CD14-positive monocyte (primary cell): ENCODE data around the gene PSPC1. TPM values are rescaled to one million over a fixed set of nuclear protein-coding genes. Genes with fewer than 3 reads are reported as not detected.

Experiments
- DNase-seq, 3 donors: peaks; one replicate each; pipeline ENCODE4 v3.0.0-alpha.2; 2011 to 2022
- H2AFZ ChIP-seq: 2 replicates; pipeline ENCODE4 v1.6.0; 2012; ENCODE audit warnings: mild to moderate bottlenecking, low read depth, low read length, inconsistent platforms; ENCODE audit not compliant: insufficient read depth, poor library complexity, severe bottlenecking
- H3K27ac ChIP-seq, 2 donors: 1 replicate in 1 of 2; 2 replicates in 1 of 2; pipeline ENCODE4 v1.5.1; 2012 to 2013; ENCODE audit warnings: low read length in 2 of 2, control low read depth in 1 of 2, inconsistent platforms in 1 of 2, low read depth in 1 of 2, mild to moderate bottlenecking in 1 of 2
- H3K27me3 ChIP-seq, 2 donors: one replicate each; pipeline versions ENCODE4 v1.6.0 to v1.6.1; 2011 to 2013; ENCODE audit warnings: low read length in 2 of 2; ENCODE audit not compliant: control insufficient read depth in 2 of 2, insufficient read depth in 2 of 2
- H3K36me3 ChIP-seq, 2 donors: replicated peaks in 1 of 2; 1 replicate in 1 of 2; 2 replicates in 1 of 2; pipeline versions ENCODE4 v1.5.1 to v1.6.1; 2012 to 2013; ENCODE audit warnings: low read length in 2 of 2, control low read depth in 1 of 2, inconsistent platforms in 1 of 2, mild to moderate bottlenecking in 1 of 2; ENCODE audit not compliant: insufficient read depth in 2 of 2, control insufficient read depth in 1 of 2
- H3K4me1 ChIP-seq, 2 donors: 1 replicate in 1 of 2; 2 replicates in 1 of 2; pipeline versions ENCODE4 v1.5.1 to v1.6.1; 2012 to 2013; ENCODE audit warnings: low read length in 2 of 2, control low read depth in 1 of 2, inconsistent platforms in 1 of 2, mild to moderate bottlenecking in 1 of 2, moderate library complexity in 1 of 2; ENCODE audit not compliant: insufficient read depth in 2 of 2, control insufficient read depth in 1 of 2
- H3K4me2 ChIP-seq: replicated peaks from 2 replicates; pipeline ENCODE3; 2012; ENCODE audit warnings: low read length, moderate library complexity, mild to moderate bottlenecking; ENCODE audit not compliant: poor library complexity, severe bottlenecking; ENCODE audit errors: extremely low read depth
- H3K4me3 ChIP-seq, 3 experiments: fragments of 200-600 bp in 1 of 3; sonication (generic) in 1 of 3; replicated peaks in 1 of 3; 1 replicate in 2 of 3; 2 replicates in 1 of 3; pipeline ENCODE4 v1.5.1; 2011 to 2013; ENCODE audit warnings: low read length in 3 of 3, mild to moderate bottlenecking in 3 of 3, control low read depth in 2 of 3, low read depth in 2 of 3, inconsistent platforms in 1 of 3, moderate library complexity in 1 of 3
- H3K79me2 ChIP-seq: 2 replicates; pipeline ENCODE4 v1.6.0; 2012; ENCODE audit warnings: mild to moderate bottlenecking, control low read depth, inconsistent platforms, low read length, moderate library complexity; ENCODE audit not compliant: insufficient read depth
- H3K9ac ChIP-seq: 2 replicates; pipeline ENCODE4 v1.6.0; 2017; ENCODE audit warnings: low read length, mild to moderate bottlenecking; ENCODE audit not compliant: insufficient read depth, poor library complexity, severe bottlenecking
- H3K9me3 ChIP-seq, 2 donors: replicated peaks in 1 of 2; 1 replicate in 1 of 2; 2 replicates in 1 of 2; pipeline versions ENCODE4 v1.5.1 to v1.6.1; 2012 to 2013; ENCODE audit warnings: low read length in 2 of 2, control low read depth in 1 of 2; ENCODE audit not compliant: control insufficient read depth in 1 of 2, insufficient read depth in 1 of 2
- H4K20me1 ChIP-seq: 2 replicates; pipeline ENCODE4 v1.6.0; 2012; ENCODE audit warnings: mild to moderate bottlenecking, low read length, control low read depth, moderate library complexity; ENCODE audit not compliant: insufficient read depth
- H3K27ac Mint-ChIP-seq, 7 donors: one replicate each; pipeline ENCODE4 v1.8.0; 2020; ENCODE audit warnings: mild to moderate bottlenecking in 7 of 7, mixed read lengths in 7 of 7, moderate library complexity in 6 of 7, inconsistent platforms in 2 of 7
- H3K27me3 Mint-ChIP-seq, 3 donors: one replicate each; pipeline ENCODE4 v1.8.0; 2021 to 2022; ENCODE audit warnings: low read depth in 3 of 3, mild to moderate bottlenecking in 3 of 3, mixed read lengths in 3 of 3, moderate library complexity in 3 of 3, inconsistent platforms in 1 of 3
- H3K36me3 Mint-ChIP-seq, 2 donors: one replicate each; pipeline ENCODE4 v1.8.0; 2020; ENCODE audit warnings: mixed read lengths in 2 of 2, inconsistent platforms in 1 of 2, mild to moderate bottlenecking in 1 of 2
- H3K4me1 Mint-ChIP-seq: one replicate; pipeline ENCODE4 v1.8.0; 2020; ENCODE audit warnings: mild to moderate bottlenecking, mixed read lengths
- H3K4me3 Mint-ChIP-seq, 2 donors: one replicate each; pipeline ENCODE4 v1.8.0; 2020; ENCODE audit warnings: mild to moderate bottlenecking in 2 of 2, mixed read lengths in 2 of 2, moderate library complexity in 1 of 2
- H3K9me3 Mint-ChIP-seq, 7 donors: one replicate each; pipeline ENCODE4 v1.8.0; 2020 to 2022; ENCODE audit warnings: mixed read lengths in 7 of 7, mild to moderate bottlenecking in 6 of 7, moderate library complexity in 6 of 7, inconsistent platforms in 2 of 7
- CTCF ChIP-seq: fragments of 200-600 bp; IDR thresholded peaks from one replicate; pipeline ENCODE4 v1.8.0; 2022; ENCODE audit warnings: antibody characterized with exemption, mild to moderate bottlenecking
- WGBS: methylation state at CpG from one replicate; pipeline ENCODE4 v1.1.5; 2013; ENCODE audit warnings: missing lambda C conversion rate; ENCODE audit not compliant: insufficient coverage; 5-methylcytosine and 5-hydroxymethylcytosine counted together
- intact Hi-C, 2 donors: fragments of 100-400 bp; cut with micrococcal nuclease; formaldehyde crosslinking; loops; one replicate each; pipeline versions ENCODE4 v1.15.0 to v1.15.1; 2023
- polyA plus RNA-seq, 3 donors: library from polyadenylated mRNA; depleted of rRNA in 1 of 3; unstranded in 2 of 3; stranded (reverse) in 1 of 3; fragments of 300-500 nt in 2 of 3; fragments of >200 nt in 1 of 3; fragmentation: Illumina TruSeq in 2 of 3; gene quantifications; 1 replicate in 2 of 3; 2 replicates in 1 of 3; pipeline ENCODE4 v1.2.3, GENCODE V29; 2012 to 2021

Gene PSPC1
- polyA plus RNA-seq, 3 donors, result 17.3 to 34.4 (median 19.4) TPM

- peaks cover 48 to 95% of the 10 kb centered on the region in 2 donors for H3K36me3 ChIP-seq
- H3K27me3 ChIP-seq, result no peaks in the 10 kb centered on the region
- peaks cover 100% of the 10 kb centered on the region for H3K79me2 ChIP-seq
- Mint-ChIP-seq H3K27me3 (no peaks in the 10 kb centered on the region), H3K9me3 (no peaks in the 10 kb centered on the region), H3K36me3 (peaks cover 65 to 96% of the 10 kb centered on the region in 2 donors), H3K4me1 (peaks cover 3% of the 10 kb centered on the region), H3K27ac (peak overlapping the region in 1 of 7 donors; percentile 86), H3K4me3 (no peak overlapping the region)
- H2AFZ ChIP-seq, result no peak overlapping the region
- H3K9me3 ChIP-seq, result no peaks in the 10 kb centered on the region
- no peak for DNase-seq
- TF ChIP-seq CTCF, result no peak
- H4K20me1 ChIP-seq, result peaks cover 99% of the 10 kb centered on the region
- no peaks in the 10 kb centered on the region for H3K4me1 ChIP-seq
- no peak overlapping the region for H3K4me3 ChIP-seq
- H3K4me2 ChIP-seq, result no peak overlapping the region
- H3K9ac ChIP-seq, result no peak overlapping the region
- intact Hi-C loops, result no loop called here
- WGBS, result 100% methylated on average over 2 of the region's 5 CpGs
- no peak overlapping the region for H3K27ac ChIP-seq
These were observed 23.1 kb downstream of the PSPC1 start for GRCh38 chr13:19759669-19760068.

DNA sequence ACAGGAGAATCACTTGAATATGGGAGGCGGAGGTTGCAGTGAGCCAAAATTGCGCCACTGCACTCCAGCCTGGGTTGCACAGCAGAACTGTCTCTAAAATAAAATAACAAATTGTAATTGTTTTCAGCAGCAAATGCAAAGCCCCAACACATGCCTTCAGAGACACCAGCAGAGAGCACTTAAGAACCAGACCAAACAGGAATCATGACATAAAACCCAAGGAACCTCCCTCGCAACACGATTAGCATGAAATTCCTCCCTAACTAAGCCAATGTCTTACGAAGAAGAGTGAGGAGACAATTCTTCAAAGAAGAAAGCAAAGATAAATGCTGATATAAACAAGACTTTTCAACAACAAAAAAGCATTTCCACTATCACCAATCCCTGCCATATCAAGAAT is 40.1 kb downstream of the PSPC1 start:
- Histone ChIP-seq H3K36me3 (peaks cover 57 to 95% of the 10 kb centered on the region in 2 donors), H4K20me1 (peaks cover 86% of the 10 kb centered on the region), H3K4me1 (no peaks in the 10 kb centered on the region), H3K79me2 (peaks cover 99% of the 10 kb centered on the region), H3K9ac (no peak overlapping the region), H3K9me3 (no peaks in the 10 kb centered on the region), H3K27ac (no peak overlapping the region), H3K4me2 (no peak overlapping the region), H2AFZ (no peak overlapping the region), H3K4me3 (no peak overlapping the region), H3K27me3 (no peaks in the 10 kb centered on the region)
- intact Hi-C loops, result no loop called here
- no CpG with 5 or more reads among the region's 5 CpGs for WGBS
- H3K4me1 Mint-ChIP-seq, result no peaks in the 10 kb centered on the region
- no peak for TF ChIP-seq CTCF
- no peak for DNase-seq
- peaks cover 0 to 3% (median 0%) of the 10 kb centered on the region in 7 donors for H3K9me3 Mint-ChIP-seq
- H3K27ac Mint-ChIP-seq, result peak overlapping the region in 2 of 7 donors; percentile 66 to 78
- H3K4me3 Mint-ChIP-seq, result no peak overlapping the region
- peaks cover 0 to 1% (median 0%) of the 10 kb centered on the region in 3 donors for H3K27me3 Mint-ChIP-seq
- peaks cover 56 to 78% of the 10 kb centered on the region in 2 donors for H3K36me3 Mint-ChIP-seq
